Nephron progenitor cell (in vitro differentiated cells): ENCODE measurements around the gene CBX7.

Source experiments
- DNase-seq: peaks from one replicate; pipeline ENCODE4 v3.0.0; 2021
- H3K27ac Mint-ChIP-seq: 2 replicates; pipeline ENCODE4 v1.8.0; 2021; ENCODE audit warnings: mild to moderate bottlenecking, moderate library complexity, mixed read lengths
- H3K27me3 Mint-ChIP-seq: 2 replicates; pipeline ENCODE4 v1.8.0; 2021; ENCODE audit warnings: mild to moderate bottlenecking, low read depth, mixed read lengths; ENCODE audit not compliant: poor library complexity
- H3K36me3 Mint-ChIP-seq: 2 replicates; pipeline ENCODE4 v1.8.0; 2021; ENCODE audit warnings: low read depth, mixed read lengths
- H3K4me1 Mint-ChIP-seq: 2 replicates; pipeline ENCODE4 v1.8.0; 2021; ENCODE audit warnings: mixed read lengths
- H3K4me3 Mint-ChIP-seq: 2 replicates; pipeline ENCODE4 v1.8.0; 2021; ENCODE audit warnings: mild to moderate bottlenecking, moderate library complexity, mixed read lengths
- H3K9me3 Mint-ChIP-seq: 2 replicates; pipeline ENCODE4 v1.8.0; 2021; ENCODE audit warnings: mild to moderate bottlenecking, moderate library complexity, mixed read lengths
- CTCF ChIP-seq: fragments of 200-600 bp; sonication (generic); IDR thresholded peaks from 2 replicates; pipeline ENCODE4 v1.5.0; 2021; ENCODE audit warnings: antibody characterized with exemption

The CBX7 gene

GRCh38 chr22:39150848-39151215, 1.6 kb downstream of the CBX7 start:
- no peak for TF ChIP-seq CTCF
- no peak for DNase-seq
- Mint-ChIP-seq H3K27me3 (peaks cover 49% of the 10 kb centered on the region), H3K9me3 (no peaks in the 10 kb centered on the region), H3K4me1 (peaks cover 30% of the 10 kb centered on the region), H3K27ac (no peak overlapping the region), H3K4me3 (peak overlapping the region; percentile 76), H3K36me3 (no peaks in the 10 kb centered on the region)

- Mint-ChIP-seq H3K27ac (no peak overlapping the region), H3K9me3 (no peaks in the 10 kb centered on the region), H3K36me3 (no peaks in the 10 kb centered on the region), H3K27me3 (peaks cover 43% of the 10 kb centered on the region), H3K4me1 (peaks cover 30% of the 10 kb centered on the region), H3K4me3 (peak overlapping the region; percentile 76)
- DNase-seq, result no peak
- no peak for TF ChIP-seq CTCF
Measured at GRCh38 chr22:39149915-39150847, 2.3 kb downstream of the CBX7 start.

- Mint-ChIP-seq H3K9me3 (no peaks in the 10 kb centered on the region), H3K36me3 (no peaks in the 10 kb centered on the region), H3K4me1 (peaks cover 39% of the 10 kb centered on the region), H3K27me3 (peaks cover 39% of the 10 kb centered on the region), H3K27ac (no peak overlapping the region), H3K4me3 (no peak overlapping the region)
- TF ChIP-seq CTCF, result no peak
- peak; percentile 52 for DNase-seq
Measured at GRCh38 chr22:39148727-39149535, 3.5 kb downstream of the CBX7 start.

GRCh38 chr22:39148026-39148726, 4.3 kb downstream of the CBX7 start:
- no peak overlapping the region for H3K4me3 Mint-ChIP-seq
- DNase-seq, result no peak
- H3K9me3 Mint-ChIP-seq, result no peaks in the 10 kb centered on the region
- TF ChIP-seq CTCF, result no peak
- H3K27me3 Mint-ChIP-seq, result peaks cover 36% of the 10 kb centered on the region
- H3K4me1 Mint-ChIP-seq, result peaks cover 41% of the 10 kb centered on the region
- H3K27ac Mint-ChIP-seq, result no peak overlapping the region
- H3K36me3 Mint-ChIP-seq, result no peaks in the 10 kb centered on the region

- no peaks in the 10 kb centered on the region for H3K9me3 Mint-ChIP-seq
- no peak overlapping the region for H3K27ac Mint-ChIP-seq
- peaks cover 31% of the 10 kb centered on the region for H3K27me3 Mint-ChIP-seq
- no peaks in the 10 kb centered on the region for H3K36me3 Mint-ChIP-seq
- H3K4me3 Mint-ChIP-seq, result no peak overlapping the region
- no peak for TF ChIP-seq CTCF
- DNase-seq, result no peak
- H3K4me1 Mint-ChIP-seq, result peaks cover 46% of the 10 kb centered on the region
Measured at GRCh38 chr22:39147335-39148025, 5.0 kb downstream of the CBX7 start.
